ENCODE data around the gene BDKRB2. TPM values are rescaled to one million over a fixed set of nuclear protein-coding genes. Genes with fewer than 3 reads are reported as not detected.

The BDKRB2 gene
- total RNA-seq, 1 donor from 2014 or later: 0.70 TPM

- Histone ChIP-seq H3K36me3 (ENCODE audit: insufficient read depth, low read length) (no peaks in the 10 kb centered on the region), H4K20me1 (ENCODE audit: insufficient read depth, low read length) (no peaks in the 10 kb centered on the region), H3K9ac (ENCODE audit: low read length) (no peak overlapping the region), H3K4me2 (ENCODE audit: low read length) (no peak overlapping the region), H3K4me1 (ENCODE audit: insufficient read depth, low read length) (peaks cover 25% of the 10 kb centered on the region), H3K9me3 (ENCODE audit: insufficient read depth, low read depth, low read length) (no peaks in the 10 kb centered on the region), H3K27me3 (ENCODE audit: insufficient read depth, low read length) (no peaks in the 10 kb centered on the region), H3K27ac (ENCODE audit: low read depth, low read length) (no peak overlapping the region), H3K4me3 (ENCODE audit: insufficient read depth, low read depth, low read length) (no peak overlapping the region), H2AFZ (ENCODE audit: low read depth, low read length) (no peak overlapping the region), H3K79me2 (ENCODE audit: insufficient read depth, low read length) (no peaks in the 10 kb centered on the region)
- H3K27me3 Mint-ChIP-seq (ENCODE audit: low read depth, unreplicated experiment): peaks cover 13% of the 10 kb centered on the region
- H3K4me1 Mint-ChIP-seq (ENCODE audit: low read depth, unreplicated experiment): peaks cover 11% of the 10 kb centered on the region
- DNase-seq (ENCODE audit: low read depth) (peak; percentile 64), FAIRE-seq (no peak)
- peak overlapping the region; percentile 1 for H3K27ac Mint-ChIP-seq (ENCODE audit: unreplicated experiment)
- H3K36me3 Mint-ChIP-seq (ENCODE audit: low read depth, unreplicated experiment): peaks cover 3% of the 10 kb centered on the region
- no peak overlapping the region for H3K4me3 Mint-ChIP-seq (ENCODE audit: unreplicated experiment)
- peaks cover 2% of the 10 kb centered on the region for H3K9me3 Mint-ChIP-seq (ENCODE audit: unreplicated experiment)
- TF ChIP-seq EZH2 (IDR thresholded peaks at IDR 0.05; ENCODE audit: insufficient read depth, low read length): no peak
- TF ChIP-seq, protein P1, sequence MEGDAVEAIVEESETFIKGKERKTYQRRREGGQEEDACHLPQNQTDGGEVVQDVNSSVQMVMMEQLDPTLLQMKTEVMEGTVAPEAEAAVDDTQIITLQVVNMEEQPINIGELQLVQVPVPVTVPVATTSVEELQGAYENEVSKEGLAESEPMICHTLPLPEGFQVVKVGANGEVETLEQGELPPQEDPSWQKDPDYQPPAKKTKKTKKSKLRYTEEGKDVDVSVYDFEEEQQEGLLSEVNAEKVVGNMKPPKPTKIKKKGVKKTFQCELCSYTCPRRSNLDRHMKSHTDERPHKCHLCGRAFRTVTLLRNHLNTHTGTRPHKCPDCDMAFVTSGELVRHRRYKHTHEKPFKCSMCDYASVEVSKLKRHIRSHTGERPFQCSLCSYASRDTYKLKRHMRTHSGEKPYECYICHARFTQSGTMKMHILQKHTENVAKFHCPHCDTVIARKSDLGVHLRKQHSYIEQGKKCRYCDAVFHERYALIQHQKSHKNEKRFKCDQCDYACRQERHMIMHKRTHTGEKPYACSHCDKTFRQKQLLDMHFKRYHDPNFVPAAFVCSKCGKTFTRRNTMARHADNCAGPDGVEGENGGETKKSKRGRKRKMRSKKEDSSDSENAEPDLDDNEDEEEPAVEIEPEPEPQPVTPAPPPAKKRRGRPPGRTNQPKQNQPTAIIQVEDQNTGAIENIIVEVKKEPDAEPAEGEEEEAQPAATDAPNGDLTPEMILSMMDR (IDR thresholded peaks at IDR 0.05; ENCODE audit: insufficient read depth, low read depth, low read length): no peak
Measured at GRCh38 chr14:96267336-96267735, 62.7 kb downstream of the BDKRB2 start.

GRCh38 chr14:96267916-96268315 lies 63.3 kb downstream of the BDKRB2 start:
- no peak overlapping the region for H3K9ac ChIP-seq (ENCODE audit: low read length)
- H3K27ac Mint-ChIP-seq (ENCODE audit: unreplicated experiment): no peak overlapping the region
- H3K36me3 Mint-ChIP-seq (ENCODE audit: low read depth, unreplicated experiment): peaks cover 3% of the 10 kb centered on the region

More at GRCh38 chr14:96267916-96268315, 63.3 kb downstream of the BDKRB2 start:
- H4K20me1 ChIP-seq (ENCODE audit: insufficient read depth, low read length): no peaks in the 10 kb centered on the region
- no peak overlapping the region for H3K27ac ChIP-seq (ENCODE audit: low read depth, low read length)
- H3K4me1 ChIP-seq (ENCODE audit: insufficient read depth, low read length): peaks cover 25% of the 10 kb centered on the region
- peaks cover 11% of the 10 kb centered on the region for H3K27me3 Mint-ChIP-seq (ENCODE audit: low read depth, unreplicated experiment)
- FAIRE-seq: no peak
- H3K9me3 Mint-ChIP-seq (ENCODE audit: unreplicated experiment): peaks cover 2% of the 10 kb centered on the region
- TF ChIP-seq, protein P1 (IDR thresholded peaks at IDR 0.05; ENCODE audit: insufficient read depth, low read depth, low read length): no peak
- TF ChIP-seq EZH2 (IDR thresholded peaks at IDR 0.05; ENCODE audit: insufficient read depth, low read length): no peak
- no peak for DNase-seq (ENCODE audit: low read depth)
- H3K4me3 Mint-ChIP-seq (ENCODE audit: unreplicated experiment): no peak overlapping the region
- no peaks in the 10 kb centered on the region for H3K79me2 ChIP-seq (ENCODE audit: insufficient read depth, low read length)
- H3K4me3 ChIP-seq (ENCODE audit: insufficient read depth, low read depth, low read length): no peak overlapping the region
- H2AFZ ChIP-seq (ENCODE audit: low read depth, low read length): no peak overlapping the region
- peaks cover 11% of the 10 kb centered on the region for H3K4me1 Mint-ChIP-seq (ENCODE audit: low read depth, unreplicated experiment)
- H3K27me3 ChIP-seq (ENCODE audit: insufficient read depth, low read length): no peaks in the 10 kb centered on the region
- H3K4me2 ChIP-seq (ENCODE audit: low read length): no peak overlapping the region
- H3K36me3 ChIP-seq (ENCODE audit: insufficient read depth, low read length): no peaks in the 10 kb centered on the region
- H3K9me3 ChIP-seq (ENCODE audit: insufficient read depth, low read depth, low read length): no peaks in the 10 kb centered on the region

Data from astrocyte (in vitro differentiated cells and primary cell).